Skeletal muscle tissue (tissue), 5 donors: ENCODE data around the gene SPON1. TPM values are rescaled to one million over a fixed set of nuclear protein-coding genes. Genes with fewer than 3 reads are reported as not detected.

Experiments used
- H3K27ac ChIP-seq: one replicate; pipeline ENCODE4 v1.7.0; 2013; ENCODE audit warnings: mild to moderate bottlenecking, low read depth, low read length, inconsistent platforms
- H3K27me3 ChIP-seq, 3 donors: one replicate each; pipeline ENCODE4 v1.7.0; 2013; ENCODE audit warnings: low read length in 3 of 3; ENCODE audit not compliant: control insufficient read depth in 3 of 3, insufficient read depth in 3 of 3
- H3K36me3 ChIP-seq, 3 donors: one replicate each; pipeline ENCODE4 v1.7.0; 2013; ENCODE audit warnings: low read length in 3 of 3; ENCODE audit not compliant: control insufficient read depth in 3 of 3, insufficient read depth in 3 of 3
- H3K4me1 ChIP-seq, 3 donors: one replicate each; pipeline ENCODE4 v1.7.0; 2013; ENCODE audit warnings: low read length in 3 of 3, mild to moderate bottlenecking in 3 of 3; ENCODE audit not compliant: control insufficient read depth in 3 of 3, insufficient read depth in 3 of 3
- H3K4me3 ChIP-seq, 3 donors: one replicate each; pipeline ENCODE4 v1.7.0; 2013; ENCODE audit warnings: low read length in 3 of 3
- H3K9ac ChIP-seq, 3 donors: one replicate each; pipeline ENCODE4 v1.7.0; 2013; ENCODE audit warnings: low read length in 3 of 3, mild to moderate bottlenecking in 3 of 3, moderate library complexity in 2 of 3, low read depth in 1 of 3
- H3K9me3 ChIP-seq, 3 donors: one replicate each; pipeline ENCODE4 v1.7.0; 2013; ENCODE audit warnings: low read length in 3 of 3; ENCODE audit not compliant: control insufficient read depth in 3 of 3
- small RNA-seq: library from RNA; depleted of rRNA; stranded (forward); fragments of <200 nt; gene quantifications from one replicate; pipeline ENCODE3, GENCODE V24; 2014
- total RNA-seq: library from RNA; depleted of rRNA; stranded (reverse); fragments of >200 nt; gene quantifications from one replicate; pipeline ENCODE4 v1.2.3, GENCODE V29; 2014
- donor health status: Osteomylitis.

The SPON1 gene
- total RNA-seq, 1 donor from 2014 or later, result 20.4 TPM

GRCh38 chr11:14312736-14313438 is 350.4 kb downstream of the SPON1 start:
- no peaks in the 10 kb centered on the region for H3K27me3 ChIP-seq
- no peaks in the 10 kb centered on the region for H3K9me3 ChIP-seq
- peaks cover 10 to 14% (median 12%) of the 10 kb centered on the region in 3 donors for H3K4me1 ChIP-seq
- no peak overlapping the region for H3K9ac ChIP-seq
- no peaks in the 10 kb centered on the region for H3K36me3 ChIP-seq
- H3K4me3 ChIP-seq, result no peak overlapping the region
- H3K27ac ChIP-seq, result no peak overlapping the region

GRCh38 chr11:14314127-14314526 is 351.6 kb downstream of the SPON1 start:
- no peak overlapping the region for H3K4me3 ChIP-seq
- no peak overlapping the region for H3K9ac ChIP-seq
- peaks cover 9 to 13% (median 10%) of the 10 kb centered on the region in 3 donors for H3K4me1 ChIP-seq
- no peak overlapping the region for H3K27ac ChIP-seq
- H3K36me3 ChIP-seq, result no peaks in the 10 kb centered on the region
- no peaks in the 10 kb centered on the region for H3K27me3 ChIP-seq
- no peaks in the 10 kb centered on the region for H3K9me3 ChIP-seq

- Histone ChIP-seq H3K4me1 (peaks cover under 1 to 7% (median under 1%) of the 10 kb centered on the region in 3 donors), H3K36me3 (no peaks in the 10 kb centered on the region), H3K9ac (no peak overlapping the region), H3K27me3 (no peaks in the 10 kb centered on the region), H3K9me3 (no peaks in the 10 kb centered on the region), H3K27ac (no peak overlapping the region), H3K4me3 (no peak overlapping the region)
Observed at GRCh38 chr11:14315130-14315529, 352.6 kb downstream of the SPON1 start.

Small RNA genes within 50 kb of the gene (small RNA-seq; reads per million reads assigned to genes)
- gene RNA5SP332, result not detected
